GM19239 (cell line): ENCODE data around the gene ZNF491.
"Not testable (repeated sequence)": the region's sequence is repeated elsewhere in the genome, so short reads cannot be mapped to it uniquely, and the experiment has no call there.

Source experiments
- DNase-seq: peaks from one replicate; pipeline ENCODE4 v3.0.0; 2011; ENCODE audit warnings: low spot score; ENCODE audit not compliant: insufficient read length
- FAIRE-seq: peaks from 2 replicates; lab custom pipeline; 2011; peaks lifted over from hg19 to GRCh38; lab: Jason Lieb, UNC

ZNF491 gene

GRCh38 chr19:11797491-11797890 is 832 bp upstream of the ZNF491 start:
- FAIRE-seq (peak; percentile 97), DNase-seq (peak; percentile 57)

GRCh38 chr19:11806354-11807098 is 8.2 kb downstream of the ZNF491 start:
- DNase-seq (no peak), FAIRE-seq (no peak)

GRCh38 chr19:11807099-11807380 is 8.7 kb downstream of the ZNF491 start:
- DNase-seq (no peak), FAIRE-seq (no peak)

- DNase-seq (peak; percentile 15), FAIRE-seq (no peak)
Measured at GRCh38 chr19:11813703-11814028, 15.3 kb downstream of the ZNF491 start.

- DNase-seq (peak; percentile 92), FAIRE-seq (peak; percentile 90)
Measured at GRCh38 chr19:11814029-11814699, 15.8 kb downstream of the ZNF491 start, which contains the start of gene ZNF440. TSS of gene ZNF440 (plus strand) at chr19:11814273. CDS start at chr19:11814448, 175 bp downstream.

- no peak for DNase-seq
Measured at GRCh38 chr19:11814700-11815035, 16.3 kb downstream of the ZNF491 start.

GRCh38 chr19:11821474-11822109 is 23.3 kb downstream of the ZNF491 start:
- FAIRE-seq (no peak), DNase-seq (no peak)

More at GRCh38 chr19:11814700-11815035, 16.3 kb downstream of the ZNF491 start:
- no peak for FAIRE-seq

GRCh38 chr19:11828957-11829876 is 30.9 kb downstream of the ZNF491 start:
- not testable (repeated sequence) for FAIRE-seq, DNase-seq

GRCh38 chr19:11832253-11832912 is 34.1 kb downstream of the ZNF491 start:
- FAIRE-seq (no peak), DNase-seq (no peak)

- FAIRE-seq (no peak), DNase-seq (no peak)
Measured at GRCh38 chr19:11833541-11833940, 35.2 kb downstream of the ZNF491 start.

- not testable (repeated sequence) for DNase-seq, FAIRE-seq
Measured at GRCh38 chr19:11835626-11836066, 37.3 kb downstream of the ZNF491 start.

GRCh38 chr19:11843722-11844121 is 45.4 kb downstream of the ZNF491 start:
- DNase-seq (no peak), FAIRE-seq (no peak)

- FAIRE-seq, DNase-seq: not testable (repeated sequence)
Measured at GRCh38 chr19:11847615-11848014, 49.3 kb downstream of the ZNF491 start.

- DNase-seq (no peak), FAIRE-seq (no peak)
Measured at GRCh38 chr19:11848200-11848593, 49.9 kb downstream of the ZNF491 start.

- DNase-seq (peak; percentile 63), FAIRE-seq (peak; percentile 90)
Measured at GRCh38 chr19:11848594-11849469, 50.5 kb downstream of the ZNF491 start, which contains the start of gene ZNF439. TSS of gene ZNF439 (plus strand) at chr19:11848726. CDS start at chr19:11848868, 142 bp downstream.

- DNase-seq, FAIRE-seq: not testable (repeated sequence)
Measured at GRCh38 chr19:11850289-11850688, 52.0 kb downstream of the ZNF491 start.

GRCh38 chr19:11853358-11853757 is 55.0 kb downstream of the ZNF491 start:
- no peak for FAIRE-seq
- DNase-seq: no peak

- FAIRE-seq (no peak), DNase-seq (no peak)
Measured at GRCh38 chr19:11856596-11857250, 58.4 kb downstream of the ZNF491 start.
